ENCODE measurements around the gene TENT5C.

Gene TENT5C

GRCh38 chr1:117565745-117566455 is 39.9 kb upstream of the TENT5C start:
- ChIA-PET POLR2A (no interaction called here), CTCF (no interaction called here)
- no peak for DNase-seq (ENCODE audit: extremely low spot score)
- TF ChIP-seq CTCF (IDR thresholded peaks at IDR 0.05; ENCODE audit: control extremely low read depth, extremely low read depth, low read depth, missing control alignments) = no peak

DNA sequence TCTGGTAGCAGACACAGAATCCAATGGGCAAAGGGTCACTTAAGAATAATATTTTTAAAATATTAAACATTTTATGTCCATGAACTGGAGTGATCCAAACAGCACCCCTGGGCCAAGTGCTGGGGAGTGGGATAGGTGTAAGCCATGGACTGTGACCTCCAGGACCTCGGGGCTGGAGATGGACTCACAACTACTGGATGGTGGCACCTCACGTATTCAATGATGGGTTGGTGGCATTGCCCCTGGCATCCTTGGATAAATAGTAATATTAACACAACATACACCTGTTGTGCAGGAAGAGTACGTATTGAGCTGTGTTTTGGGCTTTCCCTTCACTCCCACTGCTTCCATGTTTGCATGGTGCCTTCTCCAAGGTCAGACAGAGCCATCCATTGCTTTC is 39.3 kb upstream of the TENT5C start:
- TF ChIP-seq CTCF (IDR thresholded peaks at IDR 0.05; ENCODE audit: control extremely low read depth, extremely low read depth, low read depth, missing control alignments) = no peak
- no peak for DNase-seq (ENCODE audit: extremely low spot score)
- CTCF ChIA-PET = no interaction called here
- POLR2A ChIA-PET = no interaction called here

GRCh38 chr1:117567435-117567834 is 38.4 kb upstream of the TENT5C start:
- ChIA-PET CTCF (interaction anchor here (1.4 to 2.1 kb wide), 2 partner anchors 32 to 130 kb away, joined by 3 to 11 read pairs; no protein-coding TSS in a partner anchor), POLR2A (no interaction called here)
- DNase-seq (ENCODE audit: extremely low spot score) = no peak
- TF ChIP-seq CTCF (IDR thresholded peaks at IDR 0.05; ENCODE audit: control extremely low read depth, extremely low read depth, low read depth, missing control alignments) = no peak

DNA sequence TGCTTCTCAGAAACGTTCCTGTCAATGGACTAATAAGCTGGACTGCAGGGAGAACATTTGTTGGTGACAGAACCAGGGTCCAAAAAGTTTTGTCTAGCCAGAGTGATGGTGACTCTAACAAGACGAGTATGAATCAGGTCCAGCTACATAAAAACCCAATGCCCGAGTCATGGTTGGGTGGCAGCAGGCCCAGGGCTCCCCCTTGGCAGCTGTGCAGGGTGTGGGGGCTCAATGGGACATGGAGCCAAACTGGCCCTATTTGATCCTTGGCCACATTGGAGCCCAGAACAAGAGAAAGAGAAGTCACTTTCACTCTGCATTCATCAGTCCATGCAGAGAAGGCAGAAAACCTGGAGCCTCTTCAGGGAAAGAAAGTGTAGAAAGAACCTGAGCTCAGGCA is 37.9 kb upstream of the TENT5C start:
- ChIA-PET POLR2A (no interaction called here), CTCF (interaction anchor here (0.6 to 2.1 kb wide), 7 partner anchors 33 to 190 kb away, joined by 3 to 11 read pairs (median 3); no protein-coding TSS in a partner anchor)
- no peak for TF ChIP-seq CTCF (IDR thresholded peaks at IDR 0.05; ENCODE audit: control extremely low read depth, extremely low read depth, low read depth, missing control alignments)
- no peak for DNase-seq (ENCODE audit: extremely low spot score)

DNA sequence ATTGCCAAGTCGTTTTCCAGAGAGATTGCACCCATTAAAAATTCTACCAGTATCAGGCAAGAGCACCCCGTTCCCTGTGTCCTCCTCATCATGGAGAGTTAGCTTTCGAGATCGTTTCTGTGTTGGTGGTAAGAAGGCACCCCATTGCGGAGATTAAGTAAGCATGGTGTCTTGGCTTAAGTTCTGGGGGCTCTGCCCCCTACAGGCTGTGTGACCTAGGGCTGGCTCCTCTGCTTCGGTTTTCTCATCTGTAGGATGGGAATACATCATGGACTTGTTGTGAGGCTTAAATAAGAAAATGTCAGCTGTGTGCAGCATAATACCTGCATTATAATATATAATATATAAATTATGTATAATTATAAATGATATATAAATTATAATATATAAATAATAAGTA is 36.8 kb upstream of the TENT5C start:
- ChIA-PET POLR2A (no interaction called here), CTCF (interaction anchor here (0.9 to 2.1 kb wide), 6 partner anchors 34 to 189 kb away, joined by 3 to 11 read pairs (median 3); no protein-coding TSS in a partner anchor)
- no peak for DNase-seq (ENCODE audit: extremely low spot score)
- no peak for TF ChIP-seq CTCF (IDR thresholded peaks at IDR 0.05; ENCODE audit: control extremely low read depth, extremely low read depth, low read depth, missing control alignments)

DNA sequence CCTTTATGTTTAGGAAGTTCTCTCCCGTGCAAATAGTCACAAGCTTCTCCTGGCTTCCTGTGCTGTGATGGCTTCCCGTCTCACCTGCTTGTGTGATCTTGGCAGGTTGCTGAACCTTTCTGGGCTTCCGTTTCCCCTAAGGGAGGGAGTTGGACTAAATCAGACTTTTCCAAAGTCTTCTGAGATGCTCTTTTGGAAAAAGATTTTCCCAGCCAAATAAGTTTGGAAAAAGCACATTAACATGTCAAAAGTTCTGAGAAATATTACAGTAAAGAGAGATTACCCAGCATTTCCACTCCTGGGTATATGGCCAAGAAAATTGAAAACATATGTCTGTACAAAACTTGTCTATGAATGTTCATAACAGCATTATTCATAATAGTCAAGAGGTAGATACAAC is 36.0 kb upstream of the TENT5C start:
- ChIA-PET CTCF (interaction anchor here (1.0 kb wide), 1 partner anchor 28 kb away, joined by 3 read pairs; no protein-coding TSS in a partner anchor), POLR2A (no interaction called here)
- no peak for TF ChIP-seq CTCF (IDR thresholded peaks at IDR 0.05; ENCODE audit: control extremely low read depth, extremely low read depth, low read depth, missing control alignments)
- no peak for DNase-seq (ENCODE audit: extremely low spot score)

Measured in GM10248 (cell line).